Measurements from ENCODE around the gene CALD1. TPM values are rescaled to one million over a fixed set of nuclear protein-coding genes. Genes with fewer than 3 reads are reported as not detected.
A peak's percentile ranks its signal among the peaks of the same experiment; 100 is the strongest.

CALD1 gene
- total RNA-seq, 1 experiment from 2014 or later, result 0.10 TPM

DNA sequence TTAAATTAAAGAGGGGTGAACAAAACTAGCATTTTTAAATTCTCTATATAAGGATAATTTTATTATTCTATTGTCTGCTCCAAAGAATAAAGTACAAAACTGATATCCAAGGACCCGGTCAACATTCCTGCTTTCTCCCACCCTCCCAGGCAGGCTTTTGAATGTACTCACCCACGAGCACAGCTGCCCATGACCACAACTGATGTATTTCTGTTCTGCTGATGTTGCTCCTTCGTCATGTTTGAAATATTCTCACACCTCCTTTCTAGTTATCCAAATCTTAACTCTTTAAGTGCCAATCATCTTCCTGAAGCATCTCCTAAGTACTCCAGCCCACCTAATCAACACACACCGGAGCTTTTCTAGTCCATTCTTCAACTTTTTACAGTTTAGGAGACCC is 46.7 kb downstream of the CALD1 start:
- no peak for DNase-seq (ENCODE audit: low spot score)

DNA sequence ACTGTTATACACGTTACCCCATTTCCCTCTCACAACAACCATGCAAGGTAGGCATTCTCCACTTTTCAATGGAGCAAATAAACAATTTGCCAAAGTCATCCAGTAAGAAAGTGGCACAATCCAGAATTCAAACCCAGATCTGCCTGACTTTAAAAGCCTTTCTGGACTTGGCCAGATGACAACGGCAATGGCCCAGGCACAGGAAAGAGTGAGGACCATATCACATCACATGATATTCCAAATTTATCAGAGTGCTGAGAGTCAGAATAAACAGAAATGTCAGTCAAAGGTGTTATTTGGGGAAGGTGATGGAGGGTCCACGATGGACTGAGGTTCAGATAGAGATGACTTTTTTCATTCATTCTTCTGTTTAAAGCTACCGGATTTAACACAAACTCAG is 48.0 kb downstream of the CALD1 start:
- no peak for DNase-seq (ENCODE audit: low spot score)

DNA sequence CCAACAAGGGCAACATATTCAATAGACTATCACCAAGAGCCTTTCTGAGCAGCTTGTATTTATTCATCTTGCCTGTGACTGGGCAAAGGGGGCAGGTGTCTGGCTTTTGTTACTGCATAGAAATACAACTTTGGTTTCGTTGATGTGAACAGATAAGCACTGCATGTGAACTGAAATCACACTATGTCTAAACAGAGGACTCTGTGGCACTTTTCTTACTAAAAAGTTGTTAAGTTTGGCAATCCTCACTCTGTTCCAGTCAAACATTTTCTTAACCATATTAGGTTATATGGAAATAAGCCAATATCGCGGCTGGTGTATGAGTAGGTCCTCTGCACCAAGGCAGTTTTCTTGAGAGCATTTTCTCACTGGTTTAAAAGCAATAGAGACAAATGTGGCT is 48.5 kb downstream of the CALD1 start:
- no peak for DNase-seq (ENCODE audit: low spot score)

DNA sequence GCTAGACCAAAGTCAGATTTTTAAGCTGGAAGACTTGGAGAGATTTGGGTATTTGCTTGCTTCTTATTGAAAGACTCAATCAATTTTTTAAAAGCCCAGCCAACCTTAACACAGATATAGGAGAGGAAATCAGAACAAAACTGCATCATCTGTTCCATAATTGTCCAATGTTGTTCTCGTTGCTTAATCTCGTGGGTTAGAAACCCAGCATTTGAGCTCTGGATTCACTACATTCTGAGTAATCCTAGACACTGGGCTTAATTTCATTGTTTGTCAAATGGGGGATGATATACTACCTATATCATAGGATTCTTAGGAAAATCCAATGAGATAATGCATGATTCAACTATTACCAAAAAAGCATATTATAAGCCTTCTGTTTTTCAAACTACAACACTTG is 48.9 kb downstream of the CALD1 start:
- DNase-seq (ENCODE audit: low spot score), result no peak

DNA sequence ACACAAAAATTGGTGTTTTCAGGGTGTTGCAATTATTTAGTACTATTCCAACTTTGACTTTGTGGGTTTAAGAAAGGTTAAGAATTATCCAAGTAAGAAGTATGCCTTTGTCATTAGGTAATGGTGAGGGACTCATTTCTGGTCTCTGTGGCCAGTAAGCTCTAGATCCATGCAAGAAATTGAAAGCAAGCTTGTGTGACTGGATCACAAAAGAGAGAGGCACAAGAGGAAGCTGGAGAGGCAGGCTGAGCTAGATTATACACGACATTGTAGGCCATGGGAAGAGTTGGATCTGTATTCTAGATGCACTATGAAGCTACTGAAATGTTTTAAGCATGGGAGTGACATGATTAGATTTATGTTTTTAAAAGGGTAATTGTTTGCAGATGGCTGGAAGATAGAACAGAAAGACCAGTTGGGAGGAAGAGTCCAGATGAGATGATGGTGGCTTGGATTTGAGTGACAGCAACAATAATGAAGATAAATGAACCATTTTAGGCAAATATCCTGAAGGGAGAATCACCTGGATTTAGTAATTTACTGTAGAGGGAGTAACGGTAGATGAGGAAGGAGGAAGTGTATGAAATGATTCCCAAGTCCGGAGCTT is 50.0 kb downstream of the CALD1 start:
- no peak for DNase-seq (ENCODE audit: low spot score)

DNA sequence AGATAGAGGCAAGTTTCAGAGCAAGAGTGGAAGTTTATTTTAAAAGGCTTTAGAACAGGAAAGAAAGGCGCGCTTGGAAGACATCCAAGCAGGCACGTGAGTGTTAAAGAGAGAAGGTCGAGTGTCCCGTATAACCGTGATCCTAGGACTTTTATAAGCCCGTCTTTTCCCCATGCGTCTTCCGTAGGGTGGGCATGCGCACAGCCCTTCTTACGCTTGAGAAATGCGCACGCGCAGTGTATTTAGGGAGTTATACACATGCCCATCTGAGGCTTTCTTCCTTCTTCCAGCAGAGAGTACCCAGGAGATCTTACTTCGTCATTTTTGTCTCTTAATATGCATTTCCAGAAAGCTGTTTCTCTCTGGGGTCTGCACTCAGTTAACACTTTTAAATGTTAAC is 52.4 kb downstream of the CALD1 start:
- DNase-seq (ENCODE audit: low spot score), result no peak

DNA sequence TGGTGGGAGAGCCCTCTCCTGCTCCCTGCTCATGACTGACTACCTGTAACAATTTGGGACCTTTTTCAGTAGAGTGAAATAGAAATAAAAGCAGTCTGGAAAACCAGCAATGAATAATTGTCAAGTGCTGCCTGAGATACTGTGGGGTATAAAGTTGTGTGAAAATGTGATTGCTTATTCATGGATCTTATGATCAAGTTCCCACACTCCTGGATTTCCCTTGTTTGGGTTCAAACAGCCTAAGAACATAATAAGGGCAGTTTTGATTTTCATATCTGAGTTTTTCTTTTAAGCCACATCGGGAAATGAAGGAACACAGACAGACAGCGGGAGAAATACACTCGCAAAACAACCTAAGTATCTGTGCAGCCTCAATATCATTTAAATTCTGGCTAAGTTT is 52.9 kb downstream of the CALD1 start:
- no peak for DNase-seq (ENCODE audit: low spot score)

DNA sequence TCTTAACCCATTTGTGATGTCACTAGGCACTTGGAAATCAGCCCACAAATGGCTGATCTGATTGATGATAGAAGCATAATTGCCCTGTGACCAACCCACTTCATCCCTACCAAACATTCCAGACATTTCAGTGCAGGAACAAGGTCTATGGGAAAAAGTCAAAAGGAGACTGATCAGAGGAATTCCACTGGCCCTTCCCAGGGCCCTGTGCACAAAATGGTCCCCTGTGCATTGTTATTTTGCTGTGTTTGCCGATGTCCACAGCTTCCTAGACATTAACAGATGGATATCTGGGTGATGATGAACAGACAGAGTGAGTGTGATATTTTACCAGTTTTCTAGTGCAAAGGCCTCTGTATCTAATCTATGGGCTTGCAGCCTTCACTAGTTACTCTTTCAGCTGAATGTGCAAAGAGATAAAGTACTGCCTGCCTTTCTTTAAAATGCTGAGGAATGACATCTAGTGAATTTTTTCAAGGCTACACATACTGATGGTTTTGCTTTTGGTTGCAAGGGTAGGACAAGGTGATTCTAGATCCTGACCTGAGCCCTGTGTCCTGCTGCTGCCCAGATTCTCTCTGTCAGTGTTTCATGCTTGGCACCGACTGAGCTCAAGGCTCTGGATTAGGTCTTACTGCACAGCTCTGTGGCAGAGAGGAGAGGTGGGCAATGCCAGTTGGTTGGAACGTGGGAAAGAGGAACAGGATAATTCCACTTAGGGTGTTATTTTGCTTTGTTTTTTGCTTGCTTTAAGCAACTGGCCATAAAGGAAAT is 55.4 kb downstream of the CALD1 start:
- no peak for DNase-seq (ENCODE audit: low spot score)

DNA sequence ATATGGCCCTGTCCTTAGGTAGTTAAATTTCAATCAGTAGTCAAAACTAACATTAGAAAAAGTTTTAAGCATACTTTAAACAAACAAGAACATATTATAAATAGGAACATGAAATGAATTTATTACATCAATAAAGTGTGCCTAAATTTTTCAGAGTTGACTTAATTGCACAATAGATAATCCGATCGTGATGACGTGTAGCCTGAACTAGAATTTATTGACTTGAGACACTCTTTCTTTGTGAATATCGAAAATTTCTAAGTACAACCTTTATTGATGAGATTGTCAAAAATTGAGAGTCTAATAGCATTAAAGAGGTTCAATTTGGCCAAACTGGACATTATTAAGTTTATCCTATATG is 56.0 kb downstream of the CALD1 start:
- DNase-seq (ENCODE audit: low spot score), result no peak

DNA sequence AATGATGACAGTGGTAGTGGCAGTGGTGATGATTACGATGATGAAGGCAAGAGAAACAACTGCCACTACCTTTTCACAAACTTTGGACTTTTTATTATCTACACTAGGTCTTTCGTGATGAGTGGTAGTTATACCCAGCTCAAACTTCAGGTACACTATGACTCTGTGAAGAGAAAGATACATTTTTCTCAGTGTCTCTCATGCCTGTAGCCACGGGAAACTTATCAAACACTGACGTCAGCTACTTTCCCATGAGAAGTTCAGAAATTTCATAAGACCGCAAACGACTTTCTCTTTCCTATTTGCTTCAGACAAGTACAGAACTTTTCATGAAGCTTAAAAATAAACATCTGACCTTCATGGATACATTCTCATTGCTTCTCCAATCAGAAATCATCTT is 57.0 kb downstream of the CALD1 start:
- DNase-seq (ENCODE audit: low spot score), result no peak

DNA sequence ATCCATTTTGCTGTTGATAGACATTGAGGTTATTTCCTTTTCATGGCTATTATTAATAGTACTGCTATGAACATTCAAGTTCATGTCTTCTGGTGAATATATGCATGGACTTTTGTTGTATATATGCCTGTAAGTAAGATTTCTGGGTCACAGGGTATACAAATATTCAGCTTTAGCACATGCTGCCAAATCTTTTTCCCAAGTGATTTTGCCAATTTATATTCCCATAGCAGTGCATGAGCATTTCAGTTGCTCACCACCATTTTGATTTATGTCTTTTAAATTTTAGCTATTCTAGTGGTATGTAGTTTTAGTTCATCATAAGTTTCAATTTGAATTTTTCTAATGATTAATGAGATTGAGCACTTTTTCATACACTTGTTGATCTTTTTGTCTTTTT is 59.9 kb downstream of the CALD1 start:
- DNase-seq (ENCODE audit: low spot score), result no peak

DNA sequence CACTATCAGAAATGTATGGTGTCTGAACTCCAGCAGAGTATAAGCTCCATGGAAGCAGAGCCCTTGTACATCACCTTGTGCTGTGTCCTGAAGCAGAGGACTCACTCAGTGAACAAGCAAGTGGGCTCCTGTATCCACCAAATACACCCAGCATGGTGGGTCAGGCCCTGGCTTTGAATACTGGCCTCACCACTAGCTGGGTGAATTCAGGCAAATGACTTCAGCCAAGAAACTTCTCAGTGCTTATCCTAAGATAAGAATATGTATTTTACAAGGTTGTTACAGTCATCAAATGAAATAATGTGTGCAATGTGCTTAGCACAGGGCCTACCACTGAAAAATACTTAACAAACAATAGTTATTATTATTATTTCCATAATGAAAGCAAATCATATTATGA is 62.6 kb downstream of the CALD1 start:
- DNase-seq (ENCODE audit: low spot score), result no peak

DNA sequence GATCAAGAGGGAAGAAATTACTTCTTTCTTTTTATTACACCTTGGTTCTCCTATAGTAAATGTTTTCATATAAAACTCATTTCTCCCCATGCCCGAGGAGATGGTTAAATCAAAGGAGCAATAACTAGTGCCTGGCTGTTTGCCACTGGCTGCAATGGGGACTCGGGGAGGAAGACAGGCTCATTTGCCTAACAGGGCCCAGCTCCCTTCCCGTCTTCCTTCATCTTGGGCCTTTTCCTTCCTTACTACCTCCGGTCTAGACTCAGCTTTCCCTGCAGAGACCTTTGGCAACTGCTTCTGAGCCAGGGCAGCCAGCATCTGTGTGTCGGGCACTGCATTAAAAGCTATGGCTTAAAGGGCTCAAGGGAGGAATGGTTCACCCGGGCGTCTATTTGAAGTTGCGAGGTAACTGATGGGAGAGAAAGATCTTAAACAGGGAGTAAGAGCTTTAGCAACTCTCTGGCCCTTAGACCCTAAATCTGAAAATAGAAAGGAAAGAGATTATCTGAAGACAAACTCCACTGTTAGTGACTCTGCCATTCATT is 63.5 kb downstream of the CALD1 start:
- no peak for DNase-seq (ENCODE audit: low spot score)

DNA sequence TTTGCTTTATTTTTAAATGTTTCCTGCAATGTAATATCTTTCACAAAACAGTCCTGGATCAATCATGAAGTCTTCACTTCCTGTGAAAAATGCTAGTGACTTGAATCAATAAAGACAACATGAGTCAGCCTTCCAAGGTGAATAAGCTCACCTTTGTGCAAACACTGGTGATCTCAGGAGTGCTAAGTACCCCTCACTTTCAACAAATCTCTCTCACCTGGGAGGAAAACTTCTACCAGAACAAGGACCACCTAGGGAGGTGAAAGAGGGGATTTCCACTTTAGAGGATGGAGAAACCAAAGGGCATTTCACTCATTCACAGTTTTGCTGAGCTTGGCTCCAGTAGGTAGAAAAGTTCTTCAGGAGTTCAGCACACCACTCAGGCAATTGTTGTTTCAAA is 64.8 kb downstream of the CALD1 start:
- DNase-seq (ENCODE audit: low spot score), result peak; percentile 12

DNA sequence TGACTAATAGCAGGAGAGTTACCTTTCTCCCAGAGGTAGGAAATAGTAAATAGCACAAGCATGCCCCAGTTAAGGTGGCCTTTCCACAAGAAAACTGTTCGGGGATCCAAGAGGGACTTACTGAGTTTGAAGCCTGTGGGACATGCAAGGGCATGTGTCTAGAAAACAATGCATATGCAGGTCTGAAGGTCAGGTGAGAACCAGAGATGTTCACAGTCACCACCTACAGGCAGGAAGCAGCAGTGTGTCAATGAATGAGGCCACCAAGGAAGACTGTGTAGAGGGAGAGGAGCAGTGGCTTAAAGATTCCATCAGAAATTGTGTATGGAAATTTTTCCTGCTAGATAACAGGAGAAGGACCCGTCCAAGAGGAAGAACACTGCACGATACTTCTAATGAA is 66.0 kb downstream of the CALD1 start:
- DNase-seq (ENCODE audit: low spot score), result peak; percentile 48

DNA sequence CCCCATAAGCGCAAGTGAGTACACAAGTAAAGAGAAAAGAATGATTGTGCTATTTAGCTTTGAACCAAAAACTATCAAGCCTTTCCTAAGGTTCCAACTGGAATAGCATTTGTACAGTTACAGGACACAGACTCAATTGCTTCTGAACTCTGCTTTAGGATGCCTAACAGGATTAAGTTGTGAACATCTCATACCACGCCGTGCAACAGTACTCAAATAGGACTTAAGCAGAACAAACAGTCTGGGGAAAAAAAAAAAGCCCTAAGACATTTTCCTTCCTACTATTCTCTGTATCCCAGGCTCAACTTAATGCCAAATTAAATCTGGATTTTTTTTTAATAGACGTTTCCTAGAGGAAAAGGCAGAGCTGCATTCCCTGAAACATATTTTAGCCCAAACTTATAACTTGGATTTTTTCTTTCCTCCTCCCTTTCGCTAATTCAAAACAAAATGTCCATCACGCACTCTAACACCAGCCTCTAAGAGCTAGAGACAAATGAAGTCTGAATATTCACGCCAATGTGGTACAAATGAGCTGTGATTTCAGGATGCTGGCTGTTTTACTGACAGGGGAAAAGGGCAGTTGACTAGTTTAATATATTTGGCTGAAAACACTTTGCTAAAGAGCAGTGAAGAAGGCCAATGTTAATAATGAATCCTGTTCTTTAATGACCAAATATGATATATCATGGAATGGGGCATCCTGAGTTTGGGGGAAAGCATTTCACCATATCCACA is 68.6 kb downstream of the CALD1 start:
- DNase-seq (ENCODE audit: low spot score), result no peak

DNA sequence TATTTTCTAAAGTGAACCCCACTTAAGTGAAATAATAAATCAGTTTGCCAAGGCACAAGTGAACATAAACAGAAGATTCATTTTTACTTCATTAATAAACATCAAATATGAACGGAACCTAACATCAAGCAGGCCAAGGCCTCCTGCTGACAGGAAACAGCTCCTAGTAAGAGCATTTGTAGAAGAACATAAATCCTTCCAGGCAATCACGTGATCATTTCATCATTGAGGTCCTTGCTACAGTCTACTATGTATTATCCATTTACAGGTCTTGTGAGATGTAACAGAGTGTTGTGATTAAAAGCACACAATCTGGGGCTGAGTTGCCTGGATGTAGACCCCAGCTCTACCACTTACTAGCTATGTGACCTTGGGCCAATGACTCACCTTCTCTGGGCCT is 70.6 kb downstream of the CALD1 start:
- DNase-seq (ENCODE audit: low spot score), result no peak

DNA sequence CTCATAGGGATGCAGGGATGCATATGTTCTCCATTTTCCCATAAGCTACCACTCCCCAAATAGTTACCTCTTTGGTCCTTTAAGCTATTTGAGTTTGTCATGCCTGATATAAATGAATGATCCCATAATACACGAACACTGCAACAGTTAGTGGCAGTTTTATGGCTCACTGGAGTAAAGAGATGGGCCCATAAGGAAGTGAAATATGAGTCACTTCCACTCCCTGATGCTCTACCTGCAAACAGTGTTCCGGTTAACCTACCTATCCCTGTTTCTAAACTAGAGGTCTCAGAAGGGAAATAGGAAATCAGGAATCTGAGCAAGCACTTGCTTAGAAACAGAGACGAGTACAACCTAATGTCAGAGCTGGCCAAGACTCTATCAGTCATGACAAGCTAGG is 71.7 kb downstream of the CALD1 start:
- DNase-seq (ENCODE audit: low spot score), result no peak

DNA sequence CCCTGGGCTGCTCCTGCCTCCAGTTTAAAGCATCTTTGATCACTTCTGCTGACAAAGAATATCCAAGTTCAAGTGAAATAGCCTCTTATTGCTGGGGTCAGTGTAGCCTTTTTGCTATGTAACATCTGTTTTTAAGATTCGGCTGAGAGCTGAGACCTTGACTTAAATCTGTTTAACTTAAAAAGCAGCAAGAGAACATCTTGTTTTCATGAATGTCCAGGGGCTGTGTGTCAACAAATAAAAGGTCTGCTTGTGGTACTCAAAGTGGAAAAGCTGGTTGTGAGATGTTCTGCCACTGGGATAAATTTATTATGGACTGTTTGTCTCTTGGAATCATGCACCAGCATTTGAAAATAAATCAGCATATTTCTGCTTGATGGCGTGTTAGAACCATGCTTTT is 73.2 kb downstream of the CALD1 start:
- DNase-seq (ENCODE audit: low spot score), result no peak

DNA sequence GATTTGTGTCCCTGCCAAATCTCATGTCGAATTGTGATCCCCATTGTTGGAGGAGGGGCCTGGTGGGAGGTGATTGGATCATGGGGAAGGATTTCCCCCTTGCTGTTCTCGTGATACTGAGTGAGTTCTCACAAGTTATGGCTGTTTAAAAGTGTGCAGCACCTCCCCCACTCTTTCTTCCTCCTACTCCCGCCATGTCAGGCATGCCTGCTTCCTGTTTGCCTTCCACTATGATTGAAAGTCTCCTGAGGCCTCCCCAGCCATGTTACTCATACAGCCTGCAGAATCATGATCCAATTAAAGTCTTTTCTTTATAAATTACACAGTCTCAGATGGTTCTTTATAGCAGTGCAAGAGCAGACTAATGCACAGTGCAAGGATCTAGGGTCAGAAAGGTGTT is 75.4 kb downstream of the CALD1 start:
- DNase-seq (ENCODE audit: low spot score), result no peak

DNA sequence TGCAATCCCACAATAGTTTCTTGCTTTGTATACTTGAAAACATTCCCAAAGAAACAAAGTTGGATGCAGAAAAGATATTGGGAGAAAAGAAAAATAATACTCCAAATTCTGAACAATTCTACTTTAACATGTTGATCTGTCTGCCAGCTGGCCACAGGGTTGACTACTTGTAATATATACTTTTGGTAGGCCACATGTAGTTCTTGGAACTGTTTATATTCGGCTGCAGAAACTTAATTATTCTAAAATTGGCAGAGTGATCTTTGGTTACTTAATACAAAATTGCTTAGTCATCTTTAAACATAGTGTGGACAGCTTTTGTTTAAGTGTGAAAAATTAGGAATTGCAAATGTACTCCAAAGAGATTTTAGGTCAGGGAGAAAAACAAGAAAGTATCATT is 76.0 kb downstream of the CALD1 start:
- DNase-seq (ENCODE audit: low spot score), result no peak

DNA sequence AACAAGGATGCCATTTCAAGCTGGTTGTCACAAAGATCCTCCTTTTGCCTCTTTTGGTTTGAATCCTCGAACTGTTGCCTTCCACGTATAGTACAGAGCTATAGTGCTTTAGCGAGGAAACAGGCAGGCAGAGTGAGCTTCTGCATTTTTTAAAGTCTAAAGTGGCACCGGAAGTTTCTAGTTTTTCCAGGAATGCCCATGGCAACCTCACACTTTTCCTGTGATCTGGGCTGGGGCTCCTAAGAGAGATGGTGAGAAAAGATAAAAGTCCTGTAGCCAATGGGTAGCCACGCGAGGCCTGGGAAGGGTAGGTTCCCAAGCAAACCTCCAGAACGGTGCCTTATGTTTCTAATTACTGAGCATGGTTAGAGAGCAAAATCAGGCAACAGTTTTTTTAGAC is 76.7 kb downstream of the CALD1 start:
- no peak for DNase-seq (ENCODE audit: low spot score)

DNA sequence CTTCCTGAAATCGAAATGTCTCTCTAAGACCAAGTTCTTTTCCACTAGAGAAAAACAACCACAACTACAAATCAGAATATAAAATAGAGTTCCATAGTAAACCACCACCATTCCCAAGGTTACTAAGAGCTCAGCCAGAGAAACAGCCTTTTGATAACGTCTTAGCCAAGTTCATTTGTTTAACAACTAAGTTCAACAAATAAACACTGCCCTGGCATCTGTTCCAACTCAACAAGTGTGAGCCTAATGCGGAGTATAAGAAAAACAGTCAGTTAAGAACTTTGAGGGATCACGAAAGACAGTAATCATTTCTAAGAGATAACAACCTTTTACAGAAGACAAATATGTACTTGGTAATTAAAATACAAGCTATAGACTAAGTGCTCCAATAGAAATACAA is 77.3 kb downstream of the CALD1 start:
- DNase-seq (ENCODE audit: low spot score), result no peak

Measured in HT-29 (cell line).